HG02571 (cell line): ENCODE measurements around the gene TNS1.

ENCODE experiments used
- ATAC-seq: cut with Tn5 transposase; IDR thresholded peaks from one replicate; pipeline ENCODE4 v1.9.1; 2021; ENCODE audit warnings: mild to moderate bottlenecking, moderate library complexity; ENCODE audit not compliant: unreplicated experiment

The TNS1 gene

GRCh38 chr2:217838409-217838831, 164.4 kb downstream of the TNS1 start:
- ATAC-seq: no peak

- ATAC-seq: no peak
Measured at GRCh38 chr2:217837530-217837929, 165.3 kb downstream of the TNS1 start.

- ATAC-seq: no peak
Measured at GRCh38 chr2:217836901-217837491, 165.8 kb downstream of the TNS1 start.

- no peak for ATAC-seq
Measured at GRCh38 chr2:217835931-217836891, 166.6 kb downstream of the TNS1 start.

GRCh38 chr2:217834744-217835513, 167.9 kb downstream of the TNS1 start:
- ATAC-seq: no peak

- no peak for ATAC-seq
Measured at GRCh38 chr2:217834057-217834620, 168.7 kb downstream of the TNS1 start.

GRCh38 chr2:217833439-217833838, 169.4 kb downstream of the TNS1 start:
- no peak for ATAC-seq

- no peak for ATAC-seq
Measured at GRCh38 chr2:217832987-217833386, 169.8 kb downstream of the TNS1 start.

- ATAC-seq: no peak
Measured at GRCh38 chr2:217832115-217832514, 170.7 kb downstream of the TNS1 start.

- no peak for ATAC-seq
Measured at GRCh38 chr2:217831306-217831705, 171.5 kb downstream of the TNS1 start.

- no peak for ATAC-seq
Measured at GRCh38 chr2:217830807-217831206, 172.0 kb downstream of the TNS1 start.

- no peak for ATAC-seq
Measured at GRCh38 chr2:217830061-217830460, 172.7 kb downstream of the TNS1 start.

GRCh38 chr2:217829420-217829819, 173.4 kb downstream of the TNS1 start:
- no peak for ATAC-seq

GRCh38 chr2:217828336-217828735, 174.5 kb downstream of the TNS1 start:
- no peak for ATAC-seq

GRCh38 chr2:217827430-217828201, 175.2 kb downstream of the TNS1 start:
- ATAC-seq: no peak

GRCh38 chr2:217826991-217827390, 175.8 kb downstream of the TNS1 start:
- no peak for ATAC-seq

GRCh38 chr2:217826520-217826919, 176.3 kb downstream of the TNS1 start:
- no peak for ATAC-seq

GRCh38 chr2:217825469-217826235, 177.1 kb downstream of the TNS1 start:
- no peak for ATAC-seq

GRCh38 chr2:217824223-217824622, 178.6 kb downstream of the TNS1 start:
- ATAC-seq: no peak

- no peak for ATAC-seq
Measured at GRCh38 chr2:217823626-217824025, 179.2 kb downstream of the TNS1 start.
